Measurements from ENCODE around the gene CYGB. TPM values are rescaled to one million over a fixed set of nuclear protein-coding genes. Genes with fewer than 3 reads are reported as not detected.

CYGB gene
- total and polyA plus RNA-seq, 2 of the 13 experiments (the other 11 are each of a cell fraction or from before 2014, with no cell fraction given) = 18.9 to 27.1 TPM

- BruUV-seq (replicated peaks) = no TSS peak
- in situ Hi-C loops (cut with HindIII; ENCODE audit: extremely low pct_ligation_motif_present, low pct_unique_long_range_greater_than_20kb) = no loop called here
- no peak overlapping the region for H3K9ac ChIP-seq (ENCODE audit: insufficient read depth, low read depth, low read length)
- no peak for TF ChIP-seq XBP1 (CRISPR knock-in tag; IDR thresholded peaks at IDR 0.05)
- no peak for TF ChIP-seq PAX8 (CRISPR knock-in tag; IDR thresholded peaks at IDR 0.05; ENCODE audit: borderline replicate concordance)
- no peak for TF ChIP-seq BATF2 (CRISPR knock-in tag; IDR thresholded peaks at IDR 0.05)
- no peak for TF ChIP-seq CEBPG (CRISPR knock-in tag; IDR thresholded peaks at IDR 0.05)
- TF ChIP-seq BCL3 (CRISPR knock-in tag; IDR thresholded peaks at IDR 0.05) = no peak
- no peak for TF ChIP-seq ZNF33A (CRISPR knock-in tag; IDR thresholded peaks at IDR 0.05; ENCODE audit: borderline replicate concordance)
- TF ChIP-seq MAF1 (CRISPR knock-in tag; IDR thresholded peaks at IDR 0.05; ENCODE audit: borderline replicate concordance) = no peak
- TF ChIP-seq KLF13 (CRISPR knock-in tag; IDR thresholded peaks at IDR 0.05) = no peak
- no peak for TF ChIP-seq ZBTB20 (CRISPR knock-in tag; IDR thresholded peaks at IDR 0.05; ENCODE audit: borderline replicate concordance, low read depth)
- no peak for TF ChIP-seq SALL1 (CRISPR knock-in tag; IDR thresholded peaks at IDR 0.05)
- no peak for TF ChIP-seq ZNF34 (CRISPR knock-in tag; IDR thresholded peaks at IDR 0.05; ENCODE audit: borderline replicate concordance)
- no peak for TF ChIP-seq RBM39 (IDR thresholded peaks at IDR 0.05; ENCODE audit: low read depth, low read length, poor library complexity, severe bottlenecking)
- TF ChIP-seq ZNF709 (CRISPR knock-in tag; IDR thresholded peaks at IDR 0.05) = 0 out of 2 replicates have a peak, but pooled peaks have one; percentile 8
- TF ChIP-seq MED1 (CRISPR knock-in tag; IDR thresholded peaks at IDR 0.05) = no peak
- TF ChIP-seq CENPBD1 (CRISPR knock-in tag; IDR thresholded peaks at IDR 0.05; ENCODE audit: borderline replicate concordance, low read depth) = no peak
- TF ChIP-seq KDM6A (CRISPR knock-in tag; IDR thresholded peaks at IDR 0.05; ENCODE audit: low read depth) = no peak
- TF ChIP-seq HNRNPL (IDR thresholded peaks at IDR 0.05; ENCODE audit: low read depth, low read length) = 0 out of 2 replicates have a peak, but pooled peaks have one; percentile 16
- no peak for TF ChIP-seq ARHGAP35 (CRISPR knock-in tag; IDR thresholded peaks at IDR 0.05; ENCODE audit: borderline replicate concordance)
- 0 out of 2 replicates have a peak, but pooled peaks have one; percentile 24 for TF ChIP-seq ZNF605 (CRISPR knock-in tag; IDR thresholded peaks at IDR 0.05)
These were observed 2.4 kb downstream of the CYGB start for GRCh38 chr17:76534831-76535732.

More at GRCh38 chr17:76534831-76535732, 2.4 kb downstream of the CYGB start:
- Histone ChIP-seq H3K27me3 (ENCODE audit: control insufficient read depth in 1 of 2, insufficient read depth in 2 of 2, low read length in 2 of 2) (no peaks in the 10 kb centered on the region), H2AFZ (ENCODE audit: low read length) (no peak overlapping the region), H3K4me2 (ENCODE audit: low read depth, low read length) (no peak overlapping the region), H3K4me3 (replicated peaks in 1 of 3; ENCODE audit: insufficient read depth in 1 of 3, low read depth in 2 of 3, low read length in 3 of 3) (no peak overlapping the region), H3K4me1 (ENCODE audit: insufficient read depth, low read length) (peaks cover 57% of the 10 kb centered on the region), H3K27ac (ENCODE audit: extremely low read length, insufficient read depth, low read length) (no peak overlapping the region), H3K36me3 (replicated peaks in 1 of 2; ENCODE audit: control insufficient read depth in 1 of 2, insufficient read depth in 2 of 2, low read length in 2 of 2) (no peaks in the 10 kb centered on the region), H3K79me2 (ENCODE audit: insufficient read depth, low read length) (no peaks in the 10 kb centered on the region), H4K20me1 (ENCODE audit: insufficient read depth, low read length) (no peaks in the 10 kb centered on the region), H3K9me3 (ENCODE audit: low read length) (no peaks in the 10 kb centered on the region)
- ChIA-PET POLR2A (interaction anchor here (1.2 to 5.0 kb wide), 5 partner anchors 11 to 35 kb away, joined by 3 to 44 read pairs (median 27); no protein-coding TSS in a partner anchor), CTCF (ENCODE audit: low intra/inter-chr PET ratio, low total read pairs) (no interaction called here)
- no peak for FAIRE-seq
- no peak for ATAC-seq
- 83% methylated on average over 7 of the region's 7 CpGs for WGBS (ENCODE audit: low lambda C conversion rate)
- intact Hi-C loops (cut with micrococcal nuclease; ENCODE audit: unreplicated experiment) = no loop called here
- DNase-seq (ENCODE audit: low spot score) = no peak
